Endothelial cell (in vitro differentiated cells): ENCODE data around the gene MYH7B. TPM values are rescaled to one million over a fixed set of nuclear protein-coding genes. Genes with fewer than 3 reads are reported as not detected.

Experiments used
- DNase-seq: peaks from one replicate; pipeline ENCODE4 v3.0.0; 2021; ENCODE audit warnings: low spot score
- H3K27ac Mint-ChIP-seq: one replicate; pipeline ENCODE4 v1.8.0; 2021; ENCODE audit warnings: mixed read lengths, inconsistent platforms; ENCODE audit not compliant: unreplicated experiment
- H3K27me3 Mint-ChIP-seq: one replicate; pipeline ENCODE4 v1.8.0; 2021; ENCODE audit warnings: mild to moderate bottlenecking, moderate library complexity, mixed read lengths, inconsistent platforms; ENCODE audit not compliant: unreplicated experiment
- H3K36me3 Mint-ChIP-seq: one replicate; pipeline ENCODE4 v1.8.0; 2021; ENCODE audit warnings: mild to moderate bottlenecking, low read depth, mixed read lengths, inconsistent platforms; ENCODE audit not compliant: unreplicated experiment
- H3K4me1 Mint-ChIP-seq: one replicate; pipeline ENCODE4 v1.8.0; 2021; ENCODE audit warnings: mild to moderate bottlenecking, mixed read lengths, inconsistent platforms; ENCODE audit not compliant: unreplicated experiment
- H3K4me3 Mint-ChIP-seq: one replicate; pipeline ENCODE4 v1.8.0; 2021; ENCODE audit warnings: mild to moderate bottlenecking, mixed read lengths, inconsistent platforms; ENCODE audit not compliant: unreplicated experiment
- H3K9me3 Mint-ChIP-seq: one replicate; pipeline ENCODE4 v1.8.0; 2021; ENCODE audit warnings: mixed read lengths, inconsistent platforms; ENCODE audit not compliant: unreplicated experiment
- CTCF ChIP-seq: fragments of 200-600 bp; sonication (generic); IDR thresholded peaks from one replicate; pipeline ENCODE4 v1.5.0; 2021; ENCODE audit warnings: antibody characterized with exemption; ENCODE audit not compliant: unreplicated experiment
- total RNA-seq: library from RNA; stranded (reverse); fragmentation: NEBNext Ultra II Directional; extraction: Animal tissue kit (Norgen Biotek cat#: 25700); gene quantifications from one replicate; pipeline ENCODE4 v1.2.1, GENCODE V29; 2021; ENCODE audit not compliant: unreplicated experiment

The MYH7B gene
- total RNA-seq, 1 donor from 2014 or later, result 0.51 TPM

GRCh38 chr20:34916774-34917354, 38.8 kb upstream of the MYH7B start:
- no peak for TF ChIP-seq CTCF
- no peaks in the 10 kb centered on the region for H3K9me3 Mint-ChIP-seq
- H3K4me3 Mint-ChIP-seq, result no peak overlapping the region
- H3K36me3 Mint-ChIP-seq, result peaks cover 20% of the 10 kb centered on the region
- H3K4me1 Mint-ChIP-seq, result no peaks in the 10 kb centered on the region
- no peak for DNase-seq
- peaks cover 6% of the 10 kb centered on the region for H3K27me3 Mint-ChIP-seq
- no peak overlapping the region for H3K27ac Mint-ChIP-seq

- no peak overlapping the region for H3K27ac Mint-ChIP-seq
- TF ChIP-seq CTCF, result no peak
- peak overlapping the region; percentile 32 for H3K4me3 Mint-ChIP-seq
- no peaks in the 10 kb centered on the region for H3K9me3 Mint-ChIP-seq
- H3K36me3 Mint-ChIP-seq, result peaks cover 22% of the 10 kb centered on the region
- peaks cover 5% of the 10 kb centered on the region for H3K27me3 Mint-ChIP-seq
- no peaks in the 10 kb centered on the region for H3K4me1 Mint-ChIP-seq
- no peak for DNase-seq
Measured at GRCh38 chr20:34920055-34920454, 35.6 kb upstream of the MYH7B start.

GRCh38 chr20:34921436-34921835, 34.2 kb upstream of the MYH7B start:
- TF ChIP-seq CTCF, result no peak
- Mint-ChIP-seq H3K4me1 (no peaks in the 10 kb centered on the region), H3K9me3 (no peaks in the 10 kb centered on the region), H3K27me3 (peaks cover 5% of the 10 kb centered on the region), H3K36me3 (peaks cover 35% of the 10 kb centered on the region), H3K27ac (no peak overlapping the region), H3K4me3 (no peak overlapping the region)
- no peak for DNase-seq

GRCh38 chr20:34922654-34923381, 32.9 kb upstream of the MYH7B start:
- H3K27ac Mint-ChIP-seq, result no peak overlapping the region
- TF ChIP-seq CTCF, result no peak
- H3K27me3 Mint-ChIP-seq, result peaks cover 5% of the 10 kb centered on the region
- peaks cover 37% of the 10 kb centered on the region for H3K36me3 Mint-ChIP-seq
- no peak for DNase-seq
- H3K4me1 Mint-ChIP-seq, result no peaks in the 10 kb centered on the region
- no peaks in the 10 kb centered on the region for H3K9me3 Mint-ChIP-seq
- no peak overlapping the region for H3K4me3 Mint-ChIP-seq

- Mint-ChIP-seq H3K27ac (no peak overlapping the region), H3K9me3 (no peaks in the 10 kb centered on the region)
Measured at GRCh38 chr20:34923414-34923813, 32.3 kb upstream of the MYH7B start.

More at GRCh38 chr20:34923414-34923813, 32.3 kb upstream of the MYH7B start:
- Mint-ChIP-seq H3K4me3 (no peak overlapping the region), H3K27me3 (peaks cover 5% of the 10 kb centered on the region), H3K36me3 (peaks cover 43% of the 10 kb centered on the region), H3K4me1 (no peaks in the 10 kb centered on the region)
- no peak for DNase-seq
- no peak for TF ChIP-seq CTCF
